ENCODE data around the gene PNMA6E.

GRCh38 chrX:153401133-153401764 is at the start of gene PNMA6E:
- TF ChIP-seq CTCF (IDR thresholded peaks at IDR 0.05) (no peak), POLR2A (IDR thresholded peaks at IDR 0.05) (no peak)
